GM18519 (cell line): ENCODE results near the gene GRID1.
A peak's percentile ranks its signal among the peaks of the same experiment; 100 is the strongest.

Experiments used
- ATAC-seq: cut with Tn5 transposase; IDR thresholded peaks from one replicate; pipeline ENCODE4 v1.9.1; 2021; ENCODE audit warnings: mild to moderate bottlenecking, moderate library complexity; ENCODE audit not compliant: unreplicated experiment, low FRiP score

The GRID1 gene

GRCh38 chr10:86282664-86283465, 83.7 kb downstream of the GRID1 start:
- no peak for ATAC-seq

GRCh38 chr10:86281396-86281795, 85.2 kb downstream of the GRID1 start:
- no peak for ATAC-seq

GRCh38 chr10:86269332-86269731, 97.3 kb downstream of the GRID1 start:
- no peak for ATAC-seq

GRCh38 chr10:86267286-86268195, 99.1 kb downstream of the GRID1 start:
- ATAC-seq, result no peak

- no peak for ATAC-seq
Measured at GRCh38 chr10:86266446-86267242, 100.0 kb downstream of the GRID1 start.

GRCh38 chr10:86265895-86266259, 100.7 kb downstream of the GRID1 start:
- ATAC-seq, result no peak

- ATAC-seq, result no peak
Measured at GRCh38 chr10:86265236-86265894, 101.2 kb downstream of the GRID1 start.

- ATAC-seq, result no peak
Measured at GRCh38 chr10:86264481-86265231, 101.9 kb downstream of the GRID1 start.

GRCh38 chr10:86263907-86264306, 102.7 kb downstream of the GRID1 start:
- ATAC-seq, result no peak

- no peak for ATAC-seq
Measured at GRCh38 chr10:86263209-86263608, 103.4 kb downstream of the GRID1 start.

- no peak for ATAC-seq
Measured at GRCh38 chr10:86262688-86263181, 103.9 kb downstream of the GRID1 start.

- ATAC-seq, result peak; percentile 69
Measured at GRCh38 chr10:86261941-86262687, 104.5 kb downstream of the GRID1 start.

- no peak for ATAC-seq
Measured at GRCh38 chr10:86261470-86261869, 105.1 kb downstream of the GRID1 start.

GRCh38 chr10:86260564-86260963, 106.0 kb downstream of the GRID1 start:
- ATAC-seq, result no peak

GRCh38 chr10:86259901-86260562, 106.6 kb downstream of the GRID1 start:
- ATAC-seq, result no peak

GRCh38 chr10:86258941-86259340, 107.7 kb downstream of the GRID1 start:
- no peak for ATAC-seq

GRCh38 chr10:86258499-86258898, 108.1 kb downstream of the GRID1 start:
- ATAC-seq, result no peak

GRCh38 chr10:86257683-86258082, 108.9 kb downstream of the GRID1 start:
- ATAC-seq, result no peak
